ENCODE data around the gene PDZD4. TPM values are rescaled to one million over a fixed set of nuclear protein-coding genes. Genes with fewer than 3 reads are reported as not detected.

The PDZD4 gene
- total RNA-seq, 4 donors from 2014 or later: 2.2 to 6.4 (median 4.6) TPM

DNA sequence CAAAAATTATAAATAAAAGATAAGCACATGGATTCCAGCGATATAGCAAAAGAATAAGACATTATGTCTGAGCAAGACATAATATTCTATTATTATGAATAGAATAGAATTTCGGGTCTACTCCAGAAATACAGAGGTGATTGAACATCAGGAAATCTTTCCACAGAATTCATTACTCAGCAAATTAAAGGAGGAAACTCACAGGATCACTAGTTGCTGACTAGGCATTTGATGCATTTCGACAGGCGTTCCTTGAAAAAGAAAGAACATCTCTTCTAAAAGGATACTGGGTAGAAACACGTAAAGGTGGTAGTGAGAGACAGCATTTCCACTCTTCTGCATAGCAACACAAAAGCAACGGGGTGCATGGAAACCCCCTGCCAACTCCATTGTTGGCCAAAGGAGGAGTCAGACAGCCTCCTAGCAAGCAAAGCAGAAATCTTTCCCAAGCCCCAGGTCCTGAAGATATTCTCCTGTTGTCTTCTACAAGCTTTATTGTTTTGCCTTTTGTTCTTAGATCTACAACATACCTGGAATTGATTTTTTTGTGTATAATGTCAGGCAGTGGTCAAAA lies 14.3 kb upstream of the PDZD4 start:
- H3K4me3 ChIP-seq (ENCODE audit: low read depth, poor library complexity, severe bottlenecking): no peak overlapping the region
- intact Hi-C loops (cut with DNase I; ENCODE audit: low total_unique reads): no loop called here
- WGBS, 2 donors: 28 to 40% methylated on average over 6 of the region's 6 CpGs
- no peak for DNase-seq (ENCODE audit: low spot score in 2 of 2)
- no peak for TF ChIP-seq POLR2A (IDR thresholded peaks at IDR 0.05)
- TF ChIP-seq, protein P1, sequence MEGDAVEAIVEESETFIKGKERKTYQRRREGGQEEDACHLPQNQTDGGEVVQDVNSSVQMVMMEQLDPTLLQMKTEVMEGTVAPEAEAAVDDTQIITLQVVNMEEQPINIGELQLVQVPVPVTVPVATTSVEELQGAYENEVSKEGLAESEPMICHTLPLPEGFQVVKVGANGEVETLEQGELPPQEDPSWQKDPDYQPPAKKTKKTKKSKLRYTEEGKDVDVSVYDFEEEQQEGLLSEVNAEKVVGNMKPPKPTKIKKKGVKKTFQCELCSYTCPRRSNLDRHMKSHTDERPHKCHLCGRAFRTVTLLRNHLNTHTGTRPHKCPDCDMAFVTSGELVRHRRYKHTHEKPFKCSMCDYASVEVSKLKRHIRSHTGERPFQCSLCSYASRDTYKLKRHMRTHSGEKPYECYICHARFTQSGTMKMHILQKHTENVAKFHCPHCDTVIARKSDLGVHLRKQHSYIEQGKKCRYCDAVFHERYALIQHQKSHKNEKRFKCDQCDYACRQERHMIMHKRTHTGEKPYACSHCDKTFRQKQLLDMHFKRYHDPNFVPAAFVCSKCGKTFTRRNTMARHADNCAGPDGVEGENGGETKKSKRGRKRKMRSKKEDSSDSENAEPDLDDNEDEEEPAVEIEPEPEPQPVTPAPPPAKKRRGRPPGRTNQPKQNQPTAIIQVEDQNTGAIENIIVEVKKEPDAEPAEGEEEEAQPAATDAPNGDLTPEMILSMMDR (IDR thresholded peaks at IDR 0.05): no peak

DNA sequence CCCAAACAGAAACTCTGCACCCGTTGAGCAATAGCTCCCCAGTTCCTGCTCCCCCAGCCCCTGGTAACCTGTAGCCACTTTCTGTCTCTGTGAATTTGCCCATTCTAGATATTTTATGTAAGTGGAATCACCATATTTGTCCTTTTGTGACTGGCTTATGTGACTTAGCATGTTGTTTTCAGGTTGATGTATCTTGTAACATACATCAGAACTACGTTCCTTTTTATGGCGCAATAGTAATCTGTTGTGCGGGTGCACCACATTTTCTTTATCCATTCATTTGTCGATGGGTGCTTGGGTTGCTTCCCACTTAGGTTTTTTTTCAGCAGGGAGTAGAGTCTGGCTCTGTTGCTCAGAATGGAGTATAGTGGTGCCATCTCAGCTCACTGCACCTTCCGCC lies 6.6 kb upstream of the PDZD4 start:
- TF ChIP-seq, protein P1 (IDR thresholded peaks at IDR 0.05): no peak
- TF ChIP-seq POLR2A (IDR thresholded peaks at IDR 0.05): no peak
- H3K4me3 ChIP-seq (ENCODE audit: low read depth, poor library complexity, severe bottlenecking): no peak overlapping the region
- DNase-seq (ENCODE audit: low spot score in 2 of 2): no peak
- whole genome bisulfite sequencing, 2 donors: 88 to 90% methylated on average over 6 of the region's 6 CpGs
- intact Hi-C loops (cut with DNase I; ENCODE audit: low total_unique reads): no loop called here

DNA sequence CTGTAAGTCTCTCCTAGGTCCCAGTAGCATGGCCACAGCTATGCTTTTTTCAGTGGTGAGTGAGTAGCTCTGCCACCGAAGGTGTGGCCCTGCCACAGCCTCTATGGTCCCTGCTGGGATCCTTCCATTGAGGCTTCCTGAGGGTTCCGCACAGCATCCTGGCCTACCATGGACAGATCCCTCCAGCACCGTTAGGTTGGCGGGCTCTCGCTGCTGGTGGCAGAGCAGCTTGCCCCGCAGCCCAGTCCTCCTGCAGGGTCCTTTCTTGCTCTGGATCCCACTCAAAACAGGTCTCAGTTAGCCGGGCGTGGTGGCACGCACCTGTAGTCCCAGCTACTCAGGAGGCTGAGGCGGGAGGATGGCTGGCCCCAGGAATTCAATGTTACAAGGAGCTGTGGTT lies 2.4 kb upstream of the PDZD4 start:
- WGBS, 2 donors: 86 to 93% methylated on average over 3 to 9 of the region's 10 CpGs
- TF ChIP-seq POLR2A (IDR thresholded peaks at IDR 0.05): no peak
- TF ChIP-seq, protein P1 (IDR thresholded peaks at IDR 0.05): no peak
- no peak for DNase-seq (ENCODE audit: low spot score in 2 of 2)
- H3K4me3 ChIP-seq (ENCODE audit: low read depth, poor library complexity, severe bottlenecking): no peak overlapping the region
- intact Hi-C loops (cut with DNase I; ENCODE audit: low total_unique reads): no loop called here

DNA sequence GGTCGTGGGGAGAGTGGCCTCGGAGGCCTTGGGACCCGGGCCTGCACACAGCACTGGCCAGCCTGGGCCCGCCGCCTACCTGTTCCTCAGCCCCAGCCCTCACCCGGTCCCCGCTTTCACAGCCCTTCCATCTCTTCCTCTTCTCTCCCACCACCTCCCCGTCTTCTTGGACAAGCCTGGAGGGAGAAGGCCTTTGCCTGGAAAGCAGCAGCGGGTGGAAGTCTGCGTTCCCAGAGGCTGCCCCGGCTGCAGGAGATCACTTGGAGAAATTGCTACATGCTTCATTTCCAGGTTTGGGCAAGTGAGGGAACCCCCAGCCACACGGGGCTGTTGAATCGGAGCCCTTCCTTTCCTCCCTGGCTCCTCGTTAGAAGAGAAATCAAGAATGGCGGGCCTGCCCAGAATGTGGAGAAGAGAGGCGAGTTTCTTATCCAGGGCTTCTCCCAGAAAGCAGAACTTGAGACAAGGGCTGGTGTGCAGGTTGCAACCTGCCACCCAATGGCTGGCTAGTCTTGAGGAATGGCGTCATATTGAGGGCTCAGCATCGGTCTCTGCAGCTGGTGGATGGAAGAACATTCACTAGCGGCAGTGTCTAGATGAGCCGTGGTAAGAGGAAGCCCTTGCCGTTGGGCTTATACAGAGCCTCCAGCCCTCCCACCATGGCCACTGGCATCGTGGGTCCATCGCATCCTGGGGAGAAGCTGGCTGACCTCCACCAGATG lies 1.2 kb upstream of the PDZD4 start:
- no peak overlapping the region for H3K4me3 ChIP-seq (ENCODE audit: low read depth, poor library complexity, severe bottlenecking)
- no peak for DNase-seq (ENCODE audit: low spot score in 2 of 2)
- no peak for TF ChIP-seq POLR2A (IDR thresholded peaks at IDR 0.05)
- TF ChIP-seq, protein P1 (IDR thresholded peaks at IDR 0.05): no peak
- intact Hi-C loops (cut with DNase I; ENCODE audit: low total_unique reads): no loop called here
- WGBS, 2 donors: 62 to 66% methylated on average over 13 to 23 of the region's 23 CpGs

DNA sequence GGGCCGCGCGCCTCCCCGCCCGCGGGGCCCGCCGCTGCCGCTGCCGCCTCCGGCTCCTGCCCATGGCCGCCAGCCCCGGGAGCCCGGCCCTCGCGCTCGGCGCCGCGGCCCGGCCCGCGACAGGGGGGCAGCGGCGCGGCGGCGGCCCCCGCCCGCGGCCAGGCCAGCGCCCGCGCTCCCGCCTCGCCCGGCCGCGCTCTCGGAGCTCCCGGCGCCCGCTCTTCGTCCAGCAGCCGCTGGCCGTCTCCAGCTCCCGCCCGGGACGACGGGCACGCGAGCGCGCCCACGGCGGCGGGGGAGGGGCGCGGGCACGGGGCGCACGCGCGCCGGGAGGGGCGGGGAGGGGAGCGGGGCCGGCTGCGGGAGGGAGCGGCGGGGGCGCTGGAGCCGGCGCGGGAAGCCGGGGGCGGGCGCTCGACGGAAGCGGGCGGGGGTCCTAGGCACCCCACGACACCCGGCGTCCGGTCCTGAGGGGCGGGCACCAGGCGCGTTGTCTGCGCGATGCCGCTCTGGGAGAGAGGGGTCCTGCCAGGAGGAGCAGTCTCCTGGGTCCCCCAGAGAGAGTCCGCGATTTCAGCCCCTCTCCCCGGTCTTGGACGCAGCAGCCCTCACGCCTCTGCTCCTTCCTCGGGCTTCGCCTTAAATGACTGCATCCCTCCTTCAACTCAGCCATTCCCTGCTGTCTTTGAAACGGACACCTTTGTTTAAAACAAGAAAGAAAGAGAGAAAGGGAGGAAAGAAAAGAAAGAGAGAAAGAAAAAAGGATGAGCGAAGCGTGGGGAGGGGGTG lies 490 bp upstream of the PDZD4 start:
- intact Hi-C loops (cut with DNase I; ENCODE audit: low total_unique reads): no loop called here
- TF ChIP-seq, protein P1 (IDR thresholded peaks at IDR 0.05): no peak
- TF ChIP-seq POLR2A (IDR thresholded peaks at IDR 0.05): no peak
- 20 to 31% methylated on average over 21 to 78 of the region's 102 CpGs for WGBS, 2 donors
- H3K4me3 ChIP-seq (ENCODE audit: low read depth, poor library complexity, severe bottlenecking): no peak overlapping the region
- DNase-seq (ENCODE audit: low spot score in 2 of 2): no peak

Measured in lower leg skin (tissue), 4 donors.